ENCODE data around the gene NCR3LG1.

DNA sequence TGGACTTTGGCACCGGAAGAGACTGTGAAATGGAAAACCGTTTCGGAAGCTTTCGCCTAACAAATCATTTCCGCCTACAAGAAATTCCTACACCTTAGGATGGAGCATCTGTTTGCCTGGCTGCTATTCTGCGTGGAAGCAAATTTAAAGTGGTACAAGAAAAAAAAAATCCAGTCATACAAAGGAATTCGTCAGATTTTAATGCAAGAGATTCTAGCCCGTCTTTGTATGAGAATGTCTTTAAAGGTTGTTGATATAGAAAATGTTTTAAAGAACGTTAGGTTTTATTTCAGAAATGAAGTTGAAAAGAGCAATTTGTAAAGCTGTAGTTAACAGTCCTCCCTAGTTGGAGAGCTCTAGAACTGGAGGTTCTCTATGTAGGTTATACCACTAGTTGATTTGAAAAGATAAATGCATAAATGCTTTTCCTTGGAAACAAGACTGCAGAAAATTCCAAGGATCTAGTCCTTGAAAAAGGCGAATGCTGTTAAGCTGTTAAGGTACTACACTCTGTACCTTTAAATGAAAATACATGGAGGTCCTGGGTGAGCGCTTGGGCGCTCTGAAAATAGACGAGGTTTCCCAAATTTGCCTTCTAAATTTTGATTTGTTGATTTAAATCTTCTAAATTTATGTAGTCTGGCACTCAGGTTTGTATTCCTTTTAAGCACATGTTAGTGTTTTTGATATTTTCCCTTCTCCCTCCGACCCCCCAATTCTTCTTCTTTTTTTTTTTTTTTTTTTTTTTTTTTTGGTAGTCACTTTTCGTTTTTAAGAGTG is 2.4 kb downstream of the NCR3LG1 start:
- TF ChIP-seq, protein P1, sequence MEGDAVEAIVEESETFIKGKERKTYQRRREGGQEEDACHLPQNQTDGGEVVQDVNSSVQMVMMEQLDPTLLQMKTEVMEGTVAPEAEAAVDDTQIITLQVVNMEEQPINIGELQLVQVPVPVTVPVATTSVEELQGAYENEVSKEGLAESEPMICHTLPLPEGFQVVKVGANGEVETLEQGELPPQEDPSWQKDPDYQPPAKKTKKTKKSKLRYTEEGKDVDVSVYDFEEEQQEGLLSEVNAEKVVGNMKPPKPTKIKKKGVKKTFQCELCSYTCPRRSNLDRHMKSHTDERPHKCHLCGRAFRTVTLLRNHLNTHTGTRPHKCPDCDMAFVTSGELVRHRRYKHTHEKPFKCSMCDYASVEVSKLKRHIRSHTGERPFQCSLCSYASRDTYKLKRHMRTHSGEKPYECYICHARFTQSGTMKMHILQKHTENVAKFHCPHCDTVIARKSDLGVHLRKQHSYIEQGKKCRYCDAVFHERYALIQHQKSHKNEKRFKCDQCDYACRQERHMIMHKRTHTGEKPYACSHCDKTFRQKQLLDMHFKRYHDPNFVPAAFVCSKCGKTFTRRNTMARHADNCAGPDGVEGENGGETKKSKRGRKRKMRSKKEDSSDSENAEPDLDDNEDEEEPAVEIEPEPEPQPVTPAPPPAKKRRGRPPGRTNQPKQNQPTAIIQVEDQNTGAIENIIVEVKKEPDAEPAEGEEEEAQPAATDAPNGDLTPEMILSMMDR (IDR thresholded peaks at IDR 0.05): no peak
- no peak for TF ChIP-seq ZFX (IDR thresholded peaks at IDR 0.05; ENCODE audit: borderline replicate concordance)

Measured in 22Rv1 (cell line).